H1 (cell line): ENCODE measurements around the gene AGR3. TPM values are rescaled to one million over a fixed set of nuclear protein-coding genes. Genes with fewer than 3 reads are reported as not detected.

ENCODE experiments used
- CTCF ChIA-PET: fragments of 300-600 bp; sonication (Branson Sonifier 250); formaldehyde crosslinking; loops from one replicate; lab custom pipeline; 2021; ENCODE audit not compliant: partially characterized antibody; lab: Charles Lee
- POLR2A ChIA-PET: fragments of 300-600 bp; sonication (Branson Sonifier 250); formaldehyde crosslinking; loops from one replicate; lab custom pipeline; 2021; ENCODE audit warnings: inconsistent platforms; ENCODE audit not compliant: partially characterized antibody; lab: Charles Lee
- DNase-seq, 2 experiments: peaks; one replicate each; pipeline versions ENCODE4 v3.0.0 to v3.0.0-alpha.2; 2010 to 2022; ENCODE audit warnings: low spot score in 2 of 2, low read depth in 1 of 2, mixed read lengths in 1 of 2
- FAIRE-seq: peaks from 2 replicates; lab custom pipeline; 2011; peaks lifted over from hg19 to GRCh38; lab: Jason Lieb, UNC
- H2AFZ ChIP-seq: 2 replicates; pipeline ENCODE4 v1.8.1; 2012; ENCODE audit warnings: low read length, inconsistent platforms
- H2AK5ac ChIP-seq: 2 replicates; pipeline ENCODE4 v1.6.1; 2013; ENCODE audit warnings: low read depth, low read length
- H2BK120ac ChIP-seq: replicated peaks from 2 replicates; pipeline ENCODE3; 2013; ENCODE audit warnings: low read depth, low read length, inconsistent platforms
- H2BK12ac ChIP-seq: 2 replicates; pipeline ENCODE4 v1.6.1; 2013; ENCODE audit warnings: low read depth, low read length
- H2BK15ac ChIP-seq: 2 replicates; pipeline ENCODE4 v1.6.1; 2013; ENCODE audit warnings: low read length
- H2BK20ac ChIP-seq: 2 replicates; pipeline ENCODE4 v1.6.1; 2013; ENCODE audit warnings: low read length
- H2BK5ac ChIP-seq: 2 replicates; pipeline ENCODE4 v1.6.1; 2013; ENCODE audit warnings: low read depth, low read length
- H3K14ac ChIP-seq: 2 replicates; pipeline ENCODE4 v1.6.1; 2013; ENCODE audit warnings: inconsistent platforms; ENCODE audit not compliant: insufficient read length
- H3K18ac ChIP-seq: 2 replicates; pipeline ENCODE4 v1.6.1; 2013; ENCODE audit warnings: low read length; ENCODE audit errors: extremely low read depth
- H3K23ac ChIP-seq: 2 replicates; pipeline ENCODE4 v1.6.1; 2013; ENCODE audit warnings: inconsistent platforms; ENCODE audit not compliant: insufficient read length
- H3K23me2 ChIP-seq: 2 replicates; pipeline ENCODE4 v1.6.1; 2013; ENCODE audit warnings: low read depth, low read length
- H3K27ac ChIP-seq: 2 replicates; pipeline ENCODE4 v1.6.1; 2011; ENCODE audit warnings: low read depth, low read length, inconsistent platforms
- H3K27me3 ChIP-seq, 4 experiments: replicated peaks in 1 of 4; 1 replicate in 1 of 4; 2 replicates in 3 of 4; pipeline versions ENCODE4 v1.6.1 to v1.8.1; 2011 to 2013; ENCODE audit warnings: low read length in 3 of 4, mild to moderate bottlenecking in 3 of 4, inconsistent platforms in 2 of 4, mixed read lengths in 2 of 4, moderate library complexity in 1 of 4; ENCODE audit not compliant: control insufficient read depth in 3 of 4, insufficient read depth in 3 of 4; ENCODE audit errors: extremely low read depth in 1 of 4
- H3K36me3 ChIP-seq, 4 experiments: 2 replicates each; pipeline versions ENCODE4 v1.6.1 to v1.8.1; 2011 to 2013; ENCODE audit warnings: mild to moderate bottlenecking in 4 of 4, low read length in 3 of 4, moderate library complexity in 2 of 4, control low read depth in 1 of 4, inconsistent platforms in 1 of 4; ENCODE audit not compliant: insufficient read depth in 4 of 4, control insufficient read depth in 2 of 4
- H3K4ac ChIP-seq: replicated peaks from 2 replicates; pipeline ENCODE3; 2013; ENCODE audit warnings: low read length, low read depth, mixed read lengths, inconsistent platforms; ENCODE audit not compliant: insufficient read length
- H3K4me1 ChIP-seq, 4 experiments: replicated peaks in 1 of 4; 1 replicate in 1 of 4; 2 replicates in 3 of 4; pipeline versions ENCODE4 v1.6.1 to v1.8.1; 2011 to 2013; ENCODE audit warnings: low read length in 3 of 4, inconsistent platforms in 2 of 4, mixed read lengths in 1 of 4; ENCODE audit not compliant: insufficient read depth in 4 of 4, control insufficient read depth in 3 of 4
- H3K4me2 ChIP-seq, 2 experiments: 2 replicates each; pipeline versions ENCODE4 v1.6.1 to v1.8.1; 2011 to 2013; ENCODE audit warnings: low read depth in 2 of 2, low read length in 2 of 2, control low read depth in 1 of 2, inconsistent platforms in 1 of 2, mild to moderate bottlenecking in 1 of 2; ENCODE audit not compliant: insufficient read depth in 1 of 2
- H3K4me3 ChIP-seq, 4 experiments: fragments of 200-600, 300-600 bp in 1 of 4; sonication (generic), shearing (Covaris generic), sonication (Bioruptor Twin) in 1 of 4; 2 replicates each; pipeline versions ENCODE4 v1.5.1 to v1.8.1; 2011 to 2016; ENCODE audit warnings: low read length in 4 of 4, low read depth in 3 of 4, control low read depth in 2 of 4, inconsistent platforms in 2 of 4, mild to moderate bottlenecking in 2 of 4, mixed read lengths in 1 of 4, moderate library complexity in 1 of 4; ENCODE audit not compliant: insufficient read depth in 2 of 4; ENCODE audit errors: extremely low read depth in 1 of 4
- H3K56ac ChIP-seq: replicated peaks from 2 replicates; pipeline ENCODE3; 2013; ENCODE audit warnings: low read depth, mild to moderate bottlenecking, mixed read lengths, low read length, inconsistent platforms; ENCODE audit not compliant: insufficient read length
- H3K79me1 ChIP-seq: 2 replicates; pipeline ENCODE4 v1.6.1; 2013; ENCODE audit warnings: low read depth, low read length, control low read depth
- H3K79me2 ChIP-seq, 2 experiments: 2 replicates each; pipeline versions ENCODE4 v1.6.1 to v1.8.1; 2012 to 2013; ENCODE audit warnings: low read length in 2 of 2, mild to moderate bottlenecking in 2 of 2, inconsistent platforms in 1 of 2; ENCODE audit not compliant: insufficient read depth in 2 of 2, control insufficient read depth in 1 of 2
- H3K9ac ChIP-seq, 4 experiments: replicated peaks in 1 of 4; 1 replicate in 1 of 4; 2 replicates in 3 of 4; pipeline versions ENCODE4 v1.6.1 to v1.8.1; 2011 to 2013; ENCODE audit warnings: low read depth in 3 of 4, low read length in 3 of 4, control low read depth in 2 of 4, mild to moderate bottlenecking in 2 of 4, moderate library complexity in 2 of 4, inconsistent platforms in 1 of 4; ENCODE audit errors: extremely low read depth in 1 of 4
- H3K9me3 ChIP-seq, 2 experiments: 2 replicates each; pipeline versions ENCODE4 v1.6.1 to v1.8.1; 2012 to 2013; ENCODE audit warnings: mild to moderate bottlenecking in 2 of 2, moderate library complexity in 2 of 2, control low read depth in 1 of 2, inconsistent platforms in 1 of 2, low read depth in 1 of 2, low read length in 1 of 2, mixed read lengths in 1 of 2; ENCODE audit not compliant: insufficient read depth in 2 of 2
- H4K20me1 ChIP-seq, 2 experiments: replicated peaks in 1 of 2; 2 replicates each; pipeline versions ENCODE3 to v1.8.1; 2011 to 2013; ENCODE audit warnings: inconsistent platforms in 2 of 2, low read length in 2 of 2, mild to moderate bottlenecking in 1 of 2; ENCODE audit not compliant: insufficient read depth in 2 of 2, control insufficient read depth in 1 of 2
- H4K5ac ChIP-seq: 2 replicates; pipeline ENCODE4 v1.6.1; 2013; ENCODE audit warnings: low read length, low read depth, mixed read lengths, inconsistent platforms; ENCODE audit not compliant: insufficient read length
- H4K8ac ChIP-seq: 2 replicates; pipeline ENCODE4 v1.8.0; 2013; ENCODE audit warnings: mild to moderate bottlenecking, moderate library complexity, low read length, inconsistent platforms; ENCODE audit not compliant: insufficient read depth; ENCODE audit errors: extremely low read depth
- H4K91ac ChIP-seq: replicated peaks from 2 replicates; pipeline ENCODE3; 2013; ENCODE audit warnings: low read length, mixed read lengths, inconsistent platforms; ENCODE audit not compliant: insufficient read length
- BCL11A ChIP-seq, 2 experiments: IDR thresholded peaks; one replicate each; pipeline ENCODE4 v1.6.1; 2011; ENCODE audit warnings: low read depth in 2 of 2, low read length in 2 of 2, mild to moderate bottlenecking in 2 of 2
- CBX8 ChIP-seq: fragments of 300-800, 300-1000 bp; sonication (generic); IDR thresholded peaks from 2 replicates; pipeline ENCODE4 v1.7.1; 2016; ENCODE audit warnings: low read depth, low read length, borderline replicate concordance
- CREB1 ChIP-seq: IDR thresholded peaks from 2 replicates; pipeline ENCODE4 v1.6.1; 2012; ENCODE audit warnings: inconsistent platforms
- FOSL1 ChIP-seq: IDR thresholded peaks from 2 replicates; pipeline ENCODE4 v1.6.1; 2011; ENCODE audit warnings: mild to moderate bottlenecking, low read depth, low read length, moderate library complexity; ENCODE audit not compliant: insufficient read depth
- GABPA ChIP-seq: IDR thresholded peaks from 2 replicates; pipeline ENCODE4 v1.6.1; 2011; ENCODE audit warnings: mild to moderate bottlenecking, low read length, moderate library complexity, borderline replicate concordance; ENCODE audit not compliant: insufficient read depth
- JUND ChIP-seq: IDR thresholded peaks from 2 replicates; pipeline ENCODE4 v1.6.1; 2011; ENCODE audit warnings: mild to moderate bottlenecking, improper control_type of control experiment, low read length
- KDM1A ChIP-seq: fragments of 200-600, 300-600 bp; sonication (generic); IDR thresholded peaks from 2 replicates; pipeline ENCODE4 v1.7.1; 2016; ENCODE audit warnings: mild to moderate bottlenecking, low read length, borderline replicate concordance
- SIRT6 ChIP-seq: IDR thresholded peaks from one replicate; pipeline ENCODE4 v1.7.1; 2012; ENCODE audit warnings: low read length, inconsistent platforms
- SP1 ChIP-seq: IDR thresholded peaks from 2 replicates; pipeline ENCODE4 v1.6.1; 2011; ENCODE audit warnings: low read depth, low read length
- SRF ChIP-seq: IDR thresholded peaks from 2 replicates; pipeline ENCODE4 v1.6.1; 2011; ENCODE audit warnings: mild to moderate bottlenecking, low read depth, low read length, moderate library complexity
- SUZ12 ChIP-seq: fragments of 200-600 bp; sonication (generic); IDR thresholded peaks from 2 replicates; pipeline ENCODE4 v1.6.1; 2012; ENCODE audit warnings: mild to moderate bottlenecking, inconsistent platforms, low read length, moderate library complexity, mixed read lengths
- TEAD4 ChIP-seq: IDR thresholded peaks from 2 replicates; pipeline ENCODE4 v1.6.1; 2012; ENCODE audit warnings: low read depth, low read length, inconsistent platforms, mixed read lengths
- WGBS, 2 experiments: shearing (Covaris generic) in 1 of 2; methylation state at CpG; one replicate each; pipeline versions ENCODE4 v1.1.6 to v1.1.7; 2013 to 2015; ENCODE audit warnings: low lambda C conversion rate in 2 of 2, mixed read lengths in 2 of 2, inconsistent platforms in 1 of 2, low coverage in 1 of 2, missing lambda C conversion rate in 1 of 2; ENCODE audit not compliant: insufficient replicate concordance in 2 of 2, insufficient coverage in 1 of 2, insufficient read length in 1 of 2; ENCODE audit errors: extremely low coverage in 1 of 2, missing lambda C conversion rate in 1 of 2; 5-methylcytosine and 5-hydroxymethylcytosine counted together
- polyA plus RNA-seq, 7 experiments: library from polyadenylated mRNA; depleted of rRNA in 3 of 7; stranded (reverse) in 5 of 7; unstranded in 2 of 7; fragments of >200 nt in 5 of 7; fragments of 200-250 nt in 2 of 7; gene quantifications; 1 replicate in 5 of 7; 2 replicates in 1 of 7; 4 replicates in 1 of 7; pipeline versions ENCODE4 v1.2.1 to v1.2.3, GENCODE V29; 2011 to 2013; ENCODE audit warnings: missing spikeins in 2 of 7, mixed read lengths in 2 of 7
- total RNA-seq: library from RNA; stranded (reverse); fragmentation: NEBNext Ultra II Directional; extraction: Animal tissue kit (Norgen Biotek cat#: 25700); gene quantifications from 2 replicates; pipeline ENCODE4 v1.2.1, GENCODE V29; 2021
- TF ChIP-seq, protein P1 (sequence below): IDR thresholded peaks from 2 replicates; pipeline ENCODE4 v1.6.1; 2012; ENCODE audit warnings: low read length, inconsistent platforms

The AGR3 gene
- total and polyA plus RNA-seq, 2 of the 8 experiments (the other 6 are each of a cell fraction or from before 2014, with no cell fraction given): not detected

DNA sequence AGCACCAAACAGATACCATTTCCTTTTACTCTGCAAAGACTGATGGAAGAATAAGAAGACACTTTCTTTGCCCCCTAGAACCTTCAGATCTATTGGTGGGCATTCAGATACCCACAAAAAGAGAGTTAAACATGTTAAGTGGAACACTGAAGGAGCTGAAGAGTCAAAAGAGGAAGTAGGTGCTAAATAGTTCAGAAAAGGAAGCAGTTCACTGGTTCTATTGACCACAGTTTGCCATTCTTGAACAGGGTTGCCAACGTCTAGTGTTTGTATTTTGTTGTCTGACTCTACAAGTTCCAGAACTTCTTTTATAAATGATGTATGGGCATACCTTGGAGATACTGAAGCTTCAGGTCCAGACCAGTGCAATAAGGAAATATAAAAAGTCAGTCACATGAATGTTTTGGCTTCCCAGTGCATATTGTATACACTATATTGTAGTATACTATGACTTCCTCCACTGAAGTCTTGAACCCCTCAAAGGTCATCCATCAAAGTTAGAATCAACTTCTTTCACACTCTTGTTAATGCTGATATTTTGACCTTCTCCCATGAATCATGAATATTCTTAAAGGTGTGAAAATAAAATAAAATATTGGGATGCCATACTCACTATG is 47.5 kb upstream of the AGR3 start:
- WGBS, 2 experiments: 88% methylated on average over 1 of the region's 1 CpG; no CpG with 5 or more reads in 1 of the 2 experiments
- Histone ChIP-seq H3K79me1 (no peaks in the 10 kb centered on the region), H3K23ac (no peak overlapping the region), H4K91ac (no peak overlapping the region), H4K20me1 (no peaks in the 10 kb centered on the region), H2BK20ac (no peak overlapping the region), H3K27ac (no peak overlapping the region), H2AK5ac (no peak overlapping the region), H3K27me3 (peaks cover 0 to 1% (median 0%) of the 10 kb centered on the region in 4 experiments; a peak in 1 of 7 replicates), H2BK120ac (no peak overlapping the region), H2BK5ac (no peak overlapping the region), H4K5ac (no peak overlapping the region), H2AFZ (no peak overlapping the region), H3K56ac (no peak overlapping the region), H3K79me2 (no peaks in the 10 kb centered on the region), H3K9ac (no peak overlapping the region), H3K4me2 (no peak overlapping the region), H2BK12ac (no peak overlapping the region), H3K9me3 (0 out of 4 replicates have a peak, but pooled peaks cover 0 to 3% of the 10 kb centered on the region in 2 experiments), H3K36me3 (no peaks in the 10 kb centered on the region; a peak in 1 of 8 replicates), H2BK15ac (no peak overlapping the region), H3K4me3 (no peak overlapping the region), H3K23me2 (no peaks in the 10 kb centered on the region), H3K4ac (no peak overlapping the region), H4K8ac (no peak overlapping the region), H3K4me1 (no peaks in the 10 kb centered on the region), H3K14ac (no peak overlapping the region), H3K18ac (no peak overlapping the region)
- POLR2A ChIA-PET: no interaction called here
- DNase-seq: no peak
- FAIRE-seq: no peak
- CTCF ChIA-PET: interaction anchor here (0.7 to 1.9 kb wide), 3 partner anchors 11 to 78 kb away, joined by 3 to 14 read pairs (median 5); no protein-coding TSS in a partner anchor
- TF ChIP-seq FOSL1: no peak
- TF ChIP-seq SRF: no peak
- TF ChIP-seq CBX8: no peak
- no peak for TF ChIP-seq TEAD4
- TF ChIP-seq BCL11A (IDR thresholded peaks at IDR 0.05; ENCODE audit: low read depth in 2 of 2, low read length in 2 of 2): no peak
- no peak for TF ChIP-seq SIRT6
- no peak for TF ChIP-seq CREB1
- no peak for TF ChIP-seq SP1
- no peak for TF ChIP-seq KDM1A
- TF ChIP-seq GABPA: no peak
- no peak for TF ChIP-seq SUZ12
- TF ChIP-seq JUND: no peak
- TF ChIP-seq, protein P1, sequence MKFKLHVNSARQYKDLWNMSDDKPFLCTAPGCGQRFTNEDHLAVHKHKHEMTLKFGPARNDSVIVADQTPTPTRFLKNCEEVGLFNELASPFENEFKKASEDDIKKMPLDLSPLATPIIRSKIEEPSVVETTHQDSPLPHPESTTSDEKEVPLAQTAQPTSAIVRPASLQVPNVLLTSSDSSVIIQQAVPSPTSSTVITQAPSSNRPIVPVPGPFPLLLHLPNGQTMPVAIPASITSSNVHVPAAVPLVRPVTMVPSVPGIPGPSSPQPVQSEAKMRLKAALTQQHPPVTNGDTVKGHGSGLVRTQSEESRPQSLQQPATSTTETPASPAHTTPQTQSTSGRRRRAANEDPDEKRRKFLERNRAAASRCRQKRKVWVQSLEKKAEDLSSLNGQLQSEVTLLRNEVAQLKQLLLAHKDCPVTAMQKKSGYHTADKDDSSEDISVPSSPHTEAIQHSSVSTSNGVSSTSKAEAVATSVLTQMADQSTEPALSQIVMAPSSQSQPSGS: no peak
